SH-SY5Y (cell line): Measurements from ENCODE around the gene MNX1.

Source experiments
- GATA2 ChIP-seq: IDR thresholded peaks from 2 replicates; pipeline ENCODE4 v1.6.1; 2011; ENCODE audit warnings: mild to moderate bottlenecking, low read depth, low read length
- GATA3 ChIP-seq: IDR thresholded peaks from 2 replicates; pipeline ENCODE4 v1.6.1; 2011; ENCODE audit warnings: low read depth, mild to moderate bottlenecking, low read length, moderate library complexity

MNX1 gene

DNA sequence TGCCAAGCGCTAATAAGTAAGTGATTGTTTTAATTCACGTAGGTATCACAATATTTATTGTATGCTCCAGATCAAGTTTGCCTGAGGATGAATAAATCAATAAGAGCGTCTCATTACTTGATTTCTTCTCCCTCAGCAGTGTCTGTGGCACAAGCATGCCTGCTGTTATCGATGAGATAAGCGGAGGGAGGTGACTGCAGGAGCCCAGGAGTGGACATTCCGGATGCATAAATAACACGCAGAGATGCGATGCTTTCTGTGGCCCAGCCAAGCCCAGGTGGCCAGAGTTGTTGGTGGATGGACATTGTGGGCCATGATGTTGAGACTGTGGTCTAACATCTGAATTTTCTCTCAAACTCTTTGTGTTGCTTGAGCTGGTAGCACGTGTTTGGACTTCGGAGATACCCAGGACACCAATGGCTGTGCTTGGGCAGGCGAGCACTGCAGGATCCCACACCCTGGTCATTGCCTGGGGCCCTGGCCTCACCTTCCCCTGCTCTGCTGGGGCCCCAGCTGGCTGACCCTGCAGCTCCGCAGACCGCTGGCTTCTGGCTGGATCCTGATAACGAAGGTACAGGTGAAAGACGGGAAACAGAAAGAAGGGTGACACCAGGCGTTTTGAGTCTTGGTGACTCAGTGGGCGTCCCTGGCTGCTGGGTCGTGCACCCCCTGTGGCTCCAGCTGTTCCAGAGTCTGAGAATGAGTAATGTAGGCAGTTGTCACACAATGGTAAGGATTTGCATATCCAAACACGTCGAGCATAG, 31.2 kb upstream of the MNX1 start:
- TF ChIP-seq GATA3 (no peak), GATA2 (no peak)

DNA sequence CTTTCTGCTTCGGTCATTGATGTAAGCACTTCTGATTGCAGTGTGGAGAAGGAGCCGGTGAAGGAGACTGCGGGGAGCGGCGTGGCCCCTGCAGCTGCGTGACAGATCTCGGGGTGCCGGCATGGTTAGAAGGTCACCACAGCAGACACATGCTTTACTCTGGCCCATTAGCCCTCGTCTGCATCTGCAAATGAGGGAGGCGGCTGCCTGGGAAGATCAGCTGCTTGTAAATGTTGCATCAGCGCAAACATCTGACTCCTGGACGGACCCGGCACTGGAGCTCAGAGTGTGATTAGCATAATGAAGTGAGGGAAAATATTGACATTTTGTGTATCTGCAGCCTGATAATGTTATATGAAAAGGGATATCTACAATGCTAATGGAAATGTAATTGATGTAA, 30.5 kb upstream of the MNX1 start:
- TF ChIP-seq GATA2 (no peak), GATA3 (no peak)

DNA sequence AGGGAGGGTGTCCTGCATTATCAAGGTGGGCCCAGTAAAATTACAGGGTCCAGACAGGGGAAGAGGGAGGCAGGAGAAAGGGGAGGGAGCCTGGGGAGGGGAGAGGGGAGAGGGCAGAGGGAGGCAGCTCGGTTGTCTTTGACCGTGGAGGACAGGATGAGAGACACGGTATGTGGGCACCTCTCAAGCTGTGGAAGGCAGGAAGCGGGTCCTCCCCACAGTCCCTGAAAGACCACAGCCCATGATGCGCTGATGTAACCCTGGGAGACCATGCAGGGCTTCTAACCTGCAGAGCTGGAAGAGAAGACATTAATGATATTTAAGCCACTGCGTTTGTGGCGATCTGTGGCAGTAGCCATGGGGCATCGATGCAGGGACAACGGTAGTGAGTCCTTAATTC, 27.2 kb upstream of the MNX1 start:
- no peak for TF ChIP-seq GATA3
- TF ChIP-seq GATA2, result no peak

DNA sequence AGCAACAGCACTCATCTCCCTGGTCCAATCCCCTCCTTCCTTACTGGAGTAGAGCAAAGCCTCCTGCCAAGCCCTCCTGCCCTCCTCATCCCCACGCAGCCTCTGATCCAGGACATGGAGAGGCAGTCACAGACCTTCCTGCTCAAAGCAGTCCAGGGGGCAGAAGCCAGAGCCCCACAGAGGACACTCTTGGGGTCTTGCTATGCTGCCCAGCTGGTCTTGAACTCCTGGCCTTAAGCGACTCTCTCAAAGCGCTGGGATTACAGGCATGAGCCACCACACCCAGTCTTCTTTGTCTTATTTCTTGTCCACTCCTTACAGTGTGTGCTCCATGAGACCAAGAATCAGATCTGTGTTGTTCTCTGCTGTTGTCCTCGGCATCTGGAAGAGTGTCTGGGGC, 26.6 kb upstream of the MNX1 start:
- TF ChIP-seq GATA2 (no peak), GATA3 (no peak)

DNA sequence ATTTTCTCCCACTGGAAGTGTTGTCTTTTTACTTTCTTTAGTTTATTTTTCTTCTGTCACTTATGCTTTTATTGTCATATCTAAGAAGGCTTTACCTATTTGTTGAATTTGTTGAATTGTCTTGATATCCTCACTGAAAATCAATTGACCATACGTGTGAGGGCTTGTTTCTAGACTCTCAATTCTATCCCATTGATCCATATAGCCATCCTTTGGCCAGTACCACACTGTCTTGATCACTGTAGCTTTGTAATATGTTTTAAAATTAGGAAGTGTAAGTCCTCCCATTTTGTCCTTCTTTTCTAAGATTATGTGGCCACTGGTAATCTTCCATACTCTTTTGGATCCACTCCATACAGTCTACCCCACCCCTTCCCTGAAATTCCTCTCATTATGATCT, 25.5 kb upstream of the MNX1 start:
- no peak for TF ChIP-seq GATA2
- no peak for TF ChIP-seq GATA3

DNA sequence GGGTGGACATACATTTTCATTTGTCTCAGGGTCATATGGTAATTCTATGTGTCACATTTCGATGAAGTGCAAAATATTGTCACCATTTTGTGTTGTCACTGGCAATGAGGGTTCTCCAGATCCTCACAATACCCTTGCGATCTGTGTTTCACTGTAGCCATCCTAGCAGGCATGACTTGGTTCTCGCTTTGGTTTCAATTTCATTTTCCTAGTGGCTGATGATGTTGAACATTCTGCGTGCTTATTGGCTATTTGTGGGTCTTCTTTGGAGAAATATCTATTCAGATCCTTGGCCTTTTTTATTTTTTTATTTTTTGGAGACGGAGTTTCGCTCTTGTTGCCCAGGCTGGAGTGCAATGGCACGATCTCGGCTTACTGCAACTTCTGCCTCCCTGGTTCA, 24.8 kb upstream of the MNX1 start:
- no peak for TF ChIP-seq GATA3
- no peak for TF ChIP-seq GATA2

DNA sequence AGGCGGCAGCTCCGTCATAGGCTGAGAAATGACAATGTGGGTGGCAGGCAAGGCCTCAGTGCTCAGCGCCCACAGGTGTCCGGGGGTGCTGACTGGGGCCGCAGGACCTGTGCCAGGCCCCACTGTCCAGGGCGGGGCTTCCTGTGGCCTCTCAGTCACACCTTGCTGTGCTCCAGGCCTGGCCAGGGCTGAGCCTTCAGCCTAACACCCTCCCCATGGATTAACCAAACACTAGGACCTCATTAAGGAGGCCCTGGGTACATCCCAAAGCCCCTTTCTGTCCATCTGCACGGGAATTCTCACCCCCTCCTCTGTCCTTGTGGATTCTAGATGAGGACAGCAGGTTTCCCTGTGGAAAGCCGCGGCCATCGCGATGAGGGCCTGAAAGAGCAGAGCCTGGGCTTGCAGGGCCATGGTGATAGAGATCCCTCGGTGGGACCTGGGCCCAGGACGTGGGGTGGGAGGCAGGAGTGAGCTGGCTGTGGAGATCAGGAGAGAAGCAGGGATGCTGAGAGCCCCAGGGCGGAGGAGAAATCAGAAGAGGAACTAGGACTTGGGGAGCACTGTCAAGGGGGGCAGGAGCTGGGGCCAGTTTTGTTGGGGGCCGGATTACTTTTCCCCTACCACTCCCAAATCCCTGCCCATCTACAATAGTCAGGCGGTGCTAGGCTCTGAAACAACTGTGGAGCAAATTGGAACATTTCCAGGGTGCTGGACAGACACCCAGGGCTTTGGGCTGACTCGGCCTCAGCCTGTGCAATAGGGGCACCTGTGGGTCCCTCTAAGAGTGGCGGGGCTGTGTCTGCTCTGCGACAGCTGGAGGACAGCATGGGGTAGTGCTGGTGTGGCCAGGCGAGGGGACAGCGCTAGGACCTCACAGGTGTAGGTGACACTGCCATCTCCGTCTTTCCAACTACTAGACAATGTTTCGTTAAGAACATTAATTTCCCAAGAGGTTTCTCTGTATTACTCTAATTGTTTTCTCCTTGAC, 23.3 kb upstream of the MNX1 start:
- TF ChIP-seq GATA2, result no peak
- TF ChIP-seq GATA3, result no peak

DNA sequence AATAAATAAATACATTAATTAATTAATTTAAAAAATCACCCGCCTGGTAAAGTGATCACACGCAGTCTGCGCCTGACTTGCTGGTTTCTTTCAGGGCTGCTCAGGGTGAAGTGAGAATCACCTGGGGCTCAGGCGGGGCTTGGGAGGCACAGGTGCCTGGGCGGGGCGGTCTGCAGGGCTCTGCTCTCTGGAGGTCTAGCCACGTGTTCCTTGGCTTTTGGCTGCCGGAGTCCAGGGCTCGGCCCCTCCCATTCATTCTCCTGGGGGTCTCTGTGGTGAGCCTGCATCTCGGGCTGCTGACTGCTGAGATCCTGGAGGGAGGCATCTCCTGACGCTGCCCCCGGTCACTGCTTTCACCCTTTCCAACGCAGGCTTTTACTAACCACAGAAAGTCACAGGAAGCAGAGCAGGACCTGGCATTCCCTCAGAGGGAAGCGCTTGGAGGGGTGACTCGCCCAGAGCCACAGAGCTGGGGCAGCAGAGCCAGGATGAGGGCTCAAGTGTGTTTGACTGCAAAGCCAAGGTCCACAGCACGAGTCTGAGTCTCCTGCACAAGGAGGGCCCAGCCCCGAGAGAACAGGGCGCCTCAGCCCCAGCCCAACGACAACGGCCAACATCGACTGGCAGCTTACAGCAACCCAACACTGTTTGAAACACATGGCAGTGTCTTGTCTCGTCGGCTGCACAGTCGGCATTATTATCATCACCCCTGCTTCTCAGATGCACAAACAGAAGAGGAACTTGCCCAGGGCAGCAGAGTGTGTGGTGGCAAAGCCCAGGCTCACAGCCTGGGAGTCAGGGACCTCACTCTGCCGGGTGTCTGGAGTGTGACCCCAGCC, 22.4 kb upstream of the MNX1 start:
- no peak for TF ChIP-seq GATA3
- no peak for TF ChIP-seq GATA2

DNA sequence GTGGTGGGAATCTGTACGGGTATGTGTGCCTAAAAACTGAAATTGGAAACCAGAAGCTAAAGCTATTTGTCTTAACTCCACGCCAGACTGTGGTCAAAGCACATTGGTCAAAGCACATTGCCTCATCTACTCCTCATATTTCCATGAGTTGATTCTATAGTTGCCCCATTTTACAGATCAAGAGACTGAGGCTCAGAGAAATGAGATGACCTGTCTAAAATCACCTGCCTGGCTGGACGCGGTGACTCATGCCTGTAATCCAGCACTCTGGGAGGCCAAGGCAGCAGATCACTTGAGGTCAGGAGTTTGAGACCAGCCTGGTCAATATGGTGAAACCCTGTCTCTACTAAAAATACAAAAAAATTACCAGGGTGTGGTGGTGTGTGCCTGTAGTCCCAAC, 21.7 kb upstream of the MNX1 start:
- no peak for TF ChIP-seq GATA3
- no peak for TF ChIP-seq GATA2

DNA sequence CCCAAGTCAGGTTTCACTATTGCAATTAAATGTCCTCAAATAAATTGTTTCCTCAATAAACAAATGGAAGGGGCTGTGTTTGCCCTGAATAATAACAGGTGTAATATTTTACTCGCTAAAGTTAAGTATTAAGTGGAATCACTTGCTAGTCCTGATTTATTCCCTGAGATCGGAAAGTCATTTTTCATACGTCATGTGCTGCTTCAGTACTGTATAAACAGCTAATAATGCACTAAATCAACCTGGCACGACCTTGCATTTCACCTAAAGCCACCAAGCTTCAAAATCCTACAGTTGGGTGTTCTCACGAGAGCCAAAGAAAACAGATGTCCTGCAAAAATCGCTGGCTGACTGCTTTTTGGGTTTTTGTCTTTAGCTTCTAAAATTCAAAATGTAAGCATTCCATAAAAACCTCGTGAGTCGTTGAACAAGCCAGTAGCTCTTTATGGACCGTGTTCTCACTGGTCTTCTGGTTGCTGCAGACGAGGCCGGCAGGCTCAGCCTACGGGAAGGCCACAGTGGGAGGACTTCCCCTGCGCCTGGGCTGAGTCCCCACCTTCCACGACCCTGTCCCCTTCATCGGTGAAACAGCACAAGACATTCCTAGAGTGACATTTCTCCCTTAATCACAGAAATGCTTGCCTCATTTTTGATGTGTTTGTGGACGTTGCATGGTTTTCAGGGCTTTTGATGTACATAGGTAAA, 17.9 kb upstream of the MNX1 start:
- TF ChIP-seq GATA3 (no peak), GATA2 (no peak)

DNA sequence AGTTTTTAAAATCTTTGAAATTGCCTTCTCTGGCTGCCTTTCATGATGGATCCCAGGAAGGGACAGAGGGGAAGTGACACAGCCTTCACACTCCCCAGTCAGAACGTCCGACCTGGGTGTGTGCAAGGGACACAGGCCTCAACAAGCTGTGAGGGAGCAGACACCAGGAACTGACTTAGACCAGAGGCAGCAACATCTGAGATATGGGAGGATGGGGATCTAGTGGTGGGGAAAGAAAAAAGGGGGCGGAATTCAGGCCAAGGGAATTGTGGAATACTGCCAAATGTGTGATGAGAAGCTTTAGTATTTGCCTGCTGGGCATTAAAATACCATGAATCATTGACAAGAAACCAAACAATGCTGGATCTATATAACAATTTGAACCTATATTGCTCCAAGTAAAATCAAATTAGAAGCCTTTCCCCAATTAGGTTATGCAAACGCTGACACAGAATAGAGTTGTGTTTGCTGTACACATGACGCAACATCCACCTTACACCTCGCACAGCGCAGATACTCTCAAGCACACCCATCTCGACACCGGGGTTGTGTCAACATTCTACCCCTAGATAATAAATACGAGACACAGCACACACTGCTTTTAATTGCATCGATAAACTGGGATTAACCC, 17.2 kb upstream of the MNX1 start:
- TF ChIP-seq GATA2, result no peak

DNA sequence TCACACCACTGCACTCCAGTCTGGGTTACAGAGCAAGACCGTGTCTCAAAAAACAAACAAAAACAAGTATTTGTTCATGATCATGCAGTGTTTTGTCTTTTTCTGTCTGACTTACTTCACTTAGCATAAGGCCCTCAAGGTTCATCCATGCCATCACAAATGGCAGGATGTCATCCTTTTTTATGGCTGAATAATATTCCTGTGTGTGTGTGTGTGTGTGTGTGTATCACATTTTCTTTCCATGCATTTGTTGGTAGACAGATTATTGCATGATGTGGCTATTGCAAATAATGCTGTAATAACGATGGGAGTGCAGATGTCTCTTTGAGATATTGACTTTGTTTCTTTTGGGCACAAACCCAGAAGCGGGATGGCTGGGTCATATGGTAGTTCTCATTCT, 14.3 kb upstream of the MNX1 start:
- no peak for TF ChIP-seq GATA2
- TF ChIP-seq GATA3, result no peak

DNA sequence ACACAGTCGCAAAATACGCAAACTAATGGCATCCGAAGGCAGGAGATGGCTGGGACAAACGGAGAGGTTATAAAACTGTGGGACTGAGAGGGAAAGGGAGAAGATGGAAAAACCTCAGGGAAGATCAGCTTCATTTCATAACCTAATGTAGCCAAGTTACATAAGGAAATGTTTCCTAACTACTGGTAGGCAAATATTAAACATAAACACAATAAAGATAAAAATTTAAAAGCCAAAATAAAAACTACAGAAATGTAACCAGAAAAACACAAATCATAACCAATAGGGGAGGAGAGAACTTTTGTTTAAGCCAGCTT, 13.1 kb upstream of the MNX1 start:
- TF ChIP-seq GATA2, result no peak
- TF ChIP-seq GATA3, result no peak
